Lung (tissue), 12 donors: ENCODE measurements around the gene CLASRP. TPM values are rescaled to one million over a fixed set of nuclear protein-coding genes. Genes with fewer than 3 reads are reported as not detected.

Source experiments
- ATAC-seq: fragments of 200-7000 bp; cut with Tn5 transposase; one replicate; pipeline ENCODE4 v1.9.1; 2020; ENCODE audit warnings: moderate number of reproducible peaks; ENCODE audit not compliant: insufficient read depth, low FRiP score
- DNase-seq, 3 donors: peaks; one replicate each; pipeline ENCODE4 v3.0.0-alpha.2; 2013 to 2017
- H3K27ac ChIP-seq, 2 donors: one replicate each; pipeline ENCODE4 v1.5.1; 2013; ENCODE audit warnings: mild to moderate bottlenecking in 2 of 2, moderate library complexity in 2 of 2, control low read depth in 1 of 2, inconsistent platforms in 1 of 2, low read depth in 1 of 2, low read length in 1 of 2
- H3K27me3 ChIP-seq, 3 donors: one replicate each; pipeline ENCODE4 v1.5.1; 2013; ENCODE audit warnings: low read length in 2 of 3; ENCODE audit not compliant: control insufficient read depth in 3 of 3, insufficient read depth in 3 of 3
- H3K36me3 ChIP-seq, 4 donors: one replicate each; pipeline ENCODE4 v1.5.1; 2013; ENCODE audit warnings: low read length in 4 of 4, mild to moderate bottlenecking in 1 of 4, moderate library complexity in 1 of 4; ENCODE audit not compliant: control insufficient read depth in 4 of 4, insufficient read depth in 4 of 4
- H3K4me1 ChIP-seq, 5 donors: one replicate each; pipeline ENCODE4 v1.5.1; 2013; ENCODE audit warnings: low read length in 5 of 5, mild to moderate bottlenecking in 2 of 5, moderate library complexity in 1 of 5; ENCODE audit not compliant: control insufficient read depth in 5 of 5, insufficient read depth in 5 of 5
- H3K4me3 ChIP-seq: one replicate; pipeline ENCODE4 v1.5.1; 2013; ENCODE audit warnings: mild to moderate bottlenecking, control low read depth, moderate library complexity
- H3K9ac ChIP-seq, 2 donors: one replicate each; pipeline ENCODE4 v1.5.1; 2013; ENCODE audit warnings: low read length in 2 of 2, control low read depth in 1 of 2; ENCODE audit not compliant: insufficient read depth in 1 of 2
- H3K9me3 ChIP-seq, 4 donors: one replicate each; pipeline ENCODE4 v1.5.1; 2013; ENCODE audit warnings: low read length in 3 of 4, mild to moderate bottlenecking in 1 of 4, moderate library complexity in 1 of 4; ENCODE audit not compliant: control insufficient read depth in 4 of 4, insufficient read depth in 3 of 4
- WGBS, 2 donors: extraction: QIAGEN DNeasy Blood & Tissue Kit; methylation state at CpG; one replicate each; pipeline ENCODE4 v1.1.7; 2013; 5-methylcytosine and 5-hydroxymethylcytosine counted together
- polyA plus RNA-seq, 2 donors: library from polyadenylated mRNA; stranded (reverse); fragments of 200-250 nt; gene quantifications; one replicate each; pipeline ENCODE4 v1.2.1, GENCODE V29; 2013
- total RNA-seq, 2 donors: library from RNA; depleted of rRNA in 1 of 2; stranded (reverse); fragments of >200 nt in 1 of 2; gene quantifications; one replicate each; pipeline ENCODE4 v1.2.1, GENCODE V29; 2014 to 2021
- TF ChIP-seq, protein P1 (sequence below): IDR thresholded peaks from 2 replicates; pipeline ENCODE4 v1.5.1; 2012; ENCODE audit warnings: mild to moderate bottlenecking; ENCODE audit errors: control extremely low read depth, extremely low read depth
- donor health status: control.
- donor health status: control.
- donor health status: Bipolar disorder and iron deficiency.
- donor health status: healthy.
- donor health status: DM: yes; HTN: yes; CAD: no.

Gene CLASRP
- total and polyA plus RNA-seq, 4 donors, result 23.9 to 107 (median 57.6) TPM

GRCh38 chr19:45094137-45094536 is 55.3 kb downstream of the CLASRP start:
- 53 to 54% methylated on average over 9 of the region's 9 CpGs for whole genome bisulfite sequencing, 2 donors
- no peak overlapping the region for H3K27ac ChIP-seq

DNA sequence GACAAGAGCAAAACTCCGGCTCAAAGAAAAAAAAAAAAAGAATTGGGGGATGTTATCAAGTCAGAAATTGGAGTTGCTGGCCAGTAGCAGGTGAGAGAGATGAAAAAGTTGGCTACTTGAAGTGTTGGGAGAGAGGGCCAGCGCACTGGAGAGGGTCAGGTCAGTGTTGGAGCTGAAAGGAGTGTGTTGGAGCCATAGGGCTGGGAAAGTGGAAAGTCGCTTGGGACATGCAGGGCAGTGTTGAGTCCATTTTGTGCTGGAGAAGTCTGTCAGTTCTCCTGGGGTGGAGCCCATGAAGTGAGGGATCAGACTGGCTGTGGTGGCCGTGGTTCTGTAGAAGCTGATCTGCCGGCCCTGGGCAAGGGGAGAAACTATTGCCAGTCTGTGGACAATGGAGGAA is 55.9 kb downstream of the CLASRP start:
- H3K9me3 ChIP-seq, result no peaks in the 10 kb centered on the region
- H3K4me1 ChIP-seq, result peaks cover 9 to 39% (median 34%) of the 10 kb centered on the region in 5 donors
- H3K4me3 ChIP-seq, result no peak overlapping the region
- DNase-seq (no peak), ATAC-seq (no peak)
- peaks cover 0 to 4% (median 1%) of the 10 kb centered on the region in 4 donors for H3K36me3 ChIP-seq
- H3K27ac ChIP-seq, result no peak overlapping the region
- WGBS, 2 donors, result 82 to 91% methylated on average over 5 of the region's 5 CpGs
- H3K9ac ChIP-seq, result peak overlapping the region in 1 of 2 donors; percentile 30
- no peaks in the 10 kb centered on the region for H3K27me3 ChIP-seq
- TF ChIP-seq, protein P1, sequence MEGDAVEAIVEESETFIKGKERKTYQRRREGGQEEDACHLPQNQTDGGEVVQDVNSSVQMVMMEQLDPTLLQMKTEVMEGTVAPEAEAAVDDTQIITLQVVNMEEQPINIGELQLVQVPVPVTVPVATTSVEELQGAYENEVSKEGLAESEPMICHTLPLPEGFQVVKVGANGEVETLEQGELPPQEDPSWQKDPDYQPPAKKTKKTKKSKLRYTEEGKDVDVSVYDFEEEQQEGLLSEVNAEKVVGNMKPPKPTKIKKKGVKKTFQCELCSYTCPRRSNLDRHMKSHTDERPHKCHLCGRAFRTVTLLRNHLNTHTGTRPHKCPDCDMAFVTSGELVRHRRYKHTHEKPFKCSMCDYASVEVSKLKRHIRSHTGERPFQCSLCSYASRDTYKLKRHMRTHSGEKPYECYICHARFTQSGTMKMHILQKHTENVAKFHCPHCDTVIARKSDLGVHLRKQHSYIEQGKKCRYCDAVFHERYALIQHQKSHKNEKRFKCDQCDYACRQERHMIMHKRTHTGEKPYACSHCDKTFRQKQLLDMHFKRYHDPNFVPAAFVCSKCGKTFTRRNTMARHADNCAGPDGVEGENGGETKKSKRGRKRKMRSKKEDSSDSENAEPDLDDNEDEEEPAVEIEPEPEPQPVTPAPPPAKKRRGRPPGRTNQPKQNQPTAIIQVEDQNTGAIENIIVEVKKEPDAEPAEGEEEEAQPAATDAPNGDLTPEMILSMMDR, result no peak

More at GRCh38 chr19:45094137-45094536, 55.3 kb downstream of the CLASRP start:
- Histone ChIP-seq H3K27me3 (no peaks in the 10 kb centered on the region), H3K4me3 (peak overlapping the region; percentile 96), H3K9ac (peak overlapping the region in 1 of 2 donors; percentile 76), H3K4me1 (peaks cover 9 to 36% (median 30%) of the 10 kb centered on the region in 5 donors), H3K36me3 (peaks cover 0 to 4% (median 1%) of the 10 kb centered on the region in 4 donors), H3K9me3 (no peaks in the 10 kb centered on the region)
- TF ChIP-seq, protein P1, result no peak
- ATAC-seq (no peak), DNase-seq (no peak)

GRCh38 chr19:45095496-45096413 is 56.9 kb downstream of the CLASRP start:
- WGBS, 2 donors, result 85 to 89% methylated on average over 14 of the region's 14 CpGs
- H3K4me1 ChIP-seq, result peaks cover 9 to 39% (median 34%) of the 10 kb centered on the region in 5 donors
- H3K4me3 ChIP-seq, result no peak overlapping the region

More at GRCh38 chr19:45095496-45096413, 56.9 kb downstream of the CLASRP start:
- Histone ChIP-seq H3K9me3 (no peaks in the 10 kb centered on the region), H3K36me3 (peaks cover 0 to 2% (median 0%) of the 10 kb centered on the region in 4 donors), H3K27ac (no peak overlapping the region), H3K9ac (no peak overlapping the region), H3K27me3 (no peaks in the 10 kb centered on the region)
- ATAC-seq, result no peak
- no peak for DNase-seq
- TF ChIP-seq, protein P1, result no peak
